GM19397 (cell line): Measurements from ENCODE around the gene HS2ST1.
A peak's percentile ranks its signal among the peaks of the same experiment; 100 is the strongest.

ENCODE experiments used
- ATAC-seq: cut with Tn5 transposase; IDR thresholded peaks from one replicate; pipeline ENCODE4 v1.9.1; 2021; ENCODE audit warnings: mild to moderate bottlenecking, moderate library complexity; ENCODE audit not compliant: unreplicated experiment

HS2ST1 gene

GRCh38 chr1:87132284-87132870 is 217.9 kb downstream of the HS2ST1 start:
- peak; percentile 26 for ATAC-seq

- no peak for ATAC-seq
Measured at GRCh38 chr1:87134061-87134460, 219.6 kb downstream of the HS2ST1 start.

GRCh38 chr1:87134625-87135328 is 220.3 kb downstream of the HS2ST1 start:
- no peak for ATAC-seq

- ATAC-seq: no peak
Measured at GRCh38 chr1:87135329-87135712, 220.9 kb downstream of the HS2ST1 start.

GRCh38 chr1:87136607-87137341 is 222.3 kb downstream of the HS2ST1 start:
- ATAC-seq: no peak

- ATAC-seq: no peak
Measured at GRCh38 chr1:87137342-87137739, 222.9 kb downstream of the HS2ST1 start.

GRCh38 chr1:87140831-87141540 is 226.6 kb downstream of the HS2ST1 start:
- ATAC-seq: no peak

- ATAC-seq: no peak
Measured at GRCh38 chr1:87141556-87141955, 227.1 kb downstream of the HS2ST1 start.

- ATAC-seq: no peak
Measured at GRCh38 chr1:87143413-87144135, 229.1 kb downstream of the HS2ST1 start.

- no peak for ATAC-seq
Measured at GRCh38 chr1:87144316-87144895, 230.0 kb downstream of the HS2ST1 start.

GRCh38 chr1:87144981-87145380 is 230.5 kb downstream of the HS2ST1 start:
- ATAC-seq: no peak

- ATAC-seq: no peak
Measured at GRCh38 chr1:87146538-87146937, 232.1 kb downstream of the HS2ST1 start.

GRCh38 chr1:87146986-87147385 is 232.6 kb downstream of the HS2ST1 start:
- ATAC-seq: no peak

- no peak for ATAC-seq
Measured at GRCh38 chr1:87147851-87148250, 233.4 kb downstream of the HS2ST1 start.

- no peak for ATAC-seq
Measured at GRCh38 chr1:87148661-87149060, 234.2 kb downstream of the HS2ST1 start.

- no peak for ATAC-seq
Measured at GRCh38 chr1:87149241-87150041, 235.0 kb downstream of the HS2ST1 start.

GRCh38 chr1:87150143-87150542 is 235.7 kb downstream of the HS2ST1 start:
- ATAC-seq: no peak

- ATAC-seq: peak; percentile 63
Measured at GRCh38 chr1:87151500-87152421, 237.3 kb downstream of the HS2ST1 start.

- no peak for ATAC-seq
Measured at GRCh38 chr1:87154384-87154783, 239.9 kb downstream of the HS2ST1 start.
